Dermis microvascular lymphatic vessel endothelial cell (primary cell): ENCODE results near the gene ADGRL2. TPM values are rescaled to one million over a fixed set of nuclear protein-coding genes. Genes with fewer than 3 reads are reported as not detected.

Experiments used
- DNase-seq, 2 donors: peaks; one replicate each; pipeline versions ENCODE4 v3.0.0 to v3.0.0-alpha.2; 2010; ENCODE audit warnings: low read depth in 2 of 2
- total RNA-seq: library from RNA; depleted of rRNA; stranded (reverse); fragments of >200 nt; gene quantifications from 2 replicates; pipeline ENCODE4 v1.2.1, GENCODE V29; 2014

ADGRL2 gene
- total RNA-seq, 1 donor from 2014 or later, result 20.9 TPM

DNA sequence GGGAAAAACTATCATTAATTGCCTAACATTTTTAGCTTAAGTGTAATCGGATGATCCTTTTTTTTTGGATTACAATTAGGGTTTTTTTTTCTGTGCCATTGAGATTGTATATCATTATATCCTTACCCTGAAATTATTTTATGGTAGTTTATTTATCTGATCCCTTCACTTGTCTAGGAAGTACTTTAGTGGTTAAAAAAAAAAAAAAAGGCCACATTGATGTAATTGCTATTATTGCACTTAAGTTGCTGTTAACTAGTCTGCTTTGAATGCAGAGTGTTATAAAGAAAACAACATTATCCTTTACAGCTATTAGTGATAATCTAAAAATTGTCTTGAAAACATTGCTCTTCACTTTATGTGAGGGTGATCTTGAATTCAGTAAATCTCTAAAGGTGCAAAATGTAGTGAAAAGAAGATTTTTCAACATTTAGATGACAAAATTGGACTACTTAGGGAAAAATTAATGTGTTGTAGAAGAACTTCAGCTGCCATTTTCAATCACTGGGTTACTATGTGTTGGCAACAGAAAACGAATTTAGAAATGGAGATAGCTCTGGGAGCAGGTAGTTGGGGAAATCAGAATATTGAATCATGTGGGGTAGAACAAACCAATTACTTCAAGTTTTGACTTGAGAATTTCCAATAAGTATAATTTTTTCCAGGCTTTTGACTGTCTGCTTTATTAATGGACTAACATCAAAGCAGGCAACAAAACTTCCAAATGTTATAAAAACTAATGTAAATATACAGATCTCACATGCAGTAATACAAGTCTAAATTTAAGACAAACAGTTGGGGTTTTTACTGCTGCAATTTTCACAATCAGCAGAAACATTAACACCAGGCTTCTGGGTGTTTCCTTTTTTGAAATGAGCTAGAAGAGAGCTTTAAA, 5.0 kb downstream of the ADGRL2 start:
- DNase-seq, result no peak

- no peak for DNase-seq
Observed at GRCh38 chr1:81806432-81806770, 5.7 kb downstream of the ADGRL2 start.

GRCh38 chr1:81808760-81809159, 8.0 kb downstream of the ADGRL2 start:
- DNase-seq, result peak in 1 of 2 donors; percentile 36

DNA sequence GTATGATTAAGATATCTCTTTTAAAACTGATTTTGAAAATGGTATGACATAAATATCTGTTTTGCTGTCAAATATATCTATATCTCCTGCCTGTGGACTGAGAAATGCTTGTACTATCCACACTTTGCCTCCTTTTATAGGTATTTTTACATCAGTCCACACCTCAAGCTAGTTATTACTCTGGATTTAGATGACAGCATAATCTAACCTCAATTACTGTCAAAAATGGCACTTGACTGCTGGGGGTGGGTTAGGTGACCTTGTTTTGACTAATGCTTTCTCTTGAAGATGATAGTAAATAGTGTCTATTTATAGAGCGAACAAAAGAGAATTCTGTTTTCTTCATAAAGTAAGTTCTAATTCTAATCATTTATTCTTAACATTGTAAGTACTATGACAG, 9.1 kb downstream of the ADGRL2 start:
- DNase-seq, result no peak

GRCh38 chr1:81811757-81812371, 11.1 kb downstream of the ADGRL2 start:
- DNase-seq, result peak in 1 of 2 donors; percentile 23

- peak in 1 of 2 donors; percentile 5 for DNase-seq
Observed at GRCh38 chr1:81812712-81813111, 12.0 kb downstream of the ADGRL2 start.

DNA sequence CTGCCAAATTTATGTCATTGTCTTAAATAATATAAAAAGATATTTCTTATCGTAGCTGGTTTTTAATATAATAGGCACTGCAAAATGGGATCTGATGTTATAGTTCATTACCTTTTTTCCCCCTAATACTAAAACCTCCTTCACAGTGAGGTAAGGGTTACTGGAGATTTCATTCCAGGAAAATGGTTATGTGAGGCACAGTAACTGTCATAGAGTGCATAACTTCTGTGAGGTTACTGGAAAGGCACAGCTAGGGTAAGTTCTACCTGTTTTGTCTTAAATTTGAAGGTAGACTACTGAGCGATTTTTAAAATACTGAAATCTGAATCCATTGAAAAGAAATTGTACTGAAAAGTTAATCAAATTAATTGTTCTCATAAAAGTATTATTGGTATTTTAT, 13.0 kb downstream of the ADGRL2 start:
- DNase-seq, result no peak

- DNase-seq, result no peak
Observed at GRCh38 chr1:81819613-81820012, 18.9 kb downstream of the ADGRL2 start.

DNA sequence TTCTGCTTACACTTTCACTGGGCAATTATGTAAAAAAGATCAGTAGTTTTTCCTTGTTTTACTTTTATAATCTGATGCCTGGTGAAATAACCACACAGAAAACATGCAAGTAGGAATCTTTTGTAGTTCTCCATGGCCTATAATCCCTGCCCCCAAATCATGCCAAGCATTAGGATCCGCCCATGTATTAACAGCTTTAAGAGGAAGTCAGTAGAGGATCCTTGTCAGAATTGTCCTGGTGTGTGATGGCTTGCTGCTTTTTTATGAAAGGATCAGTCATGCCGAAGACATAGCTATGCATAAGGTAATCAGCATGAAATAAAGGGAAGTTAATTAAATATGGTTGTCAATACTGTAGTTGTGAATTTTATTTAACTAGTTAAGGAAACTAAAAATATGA, 20.0 kb downstream of the ADGRL2 start:
- DNase-seq, result no peak

DNA sequence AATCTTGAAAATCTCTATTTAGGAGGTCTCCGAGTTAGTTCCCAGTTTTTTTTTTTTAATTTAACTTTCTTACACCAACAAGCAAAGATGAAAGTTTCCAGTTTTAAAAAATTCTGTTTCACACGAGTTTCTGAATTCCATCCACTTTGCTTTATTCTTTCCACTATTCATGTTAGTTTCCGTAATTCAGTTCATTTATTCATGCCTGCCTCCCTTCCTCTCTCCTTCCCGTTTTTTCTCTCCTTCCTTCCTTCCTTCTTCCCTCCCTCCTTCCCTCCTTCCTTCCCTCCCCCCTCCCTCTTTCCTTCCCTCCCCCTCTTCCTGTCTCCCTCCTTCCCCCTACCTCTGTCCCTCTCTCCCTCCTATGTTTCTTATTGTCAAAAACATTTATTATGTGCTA, 22.3 kb downstream of the ADGRL2 start:
- DNase-seq, result no peak

- no peak for DNase-seq
Observed at GRCh38 chr1:81824759-81825158, 24.0 kb downstream of the ADGRL2 start.

DNA sequence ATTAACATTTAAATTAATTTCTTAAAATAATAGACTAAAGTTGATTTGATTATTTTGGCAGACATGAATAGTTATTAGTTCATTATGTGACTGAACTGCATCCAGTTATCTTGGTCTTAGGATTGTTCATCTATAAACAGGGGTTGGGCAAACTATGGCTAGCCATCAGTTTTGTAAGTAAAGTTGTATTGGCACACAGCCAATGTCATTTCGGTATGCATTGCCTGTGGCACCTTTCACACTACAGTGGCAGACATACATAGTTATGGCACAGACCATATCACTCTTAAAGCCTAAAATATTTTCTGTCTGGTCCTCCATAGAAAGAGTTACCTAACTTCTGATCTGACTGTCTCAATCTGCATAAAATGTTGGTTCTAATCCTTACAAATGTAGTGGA, 27.2 kb downstream of the ADGRL2 start:
- no peak for DNase-seq

- DNase-seq, result no peak
Observed at GRCh38 chr1:81832573-81832972, 31.8 kb downstream of the ADGRL2 start.

DNA sequence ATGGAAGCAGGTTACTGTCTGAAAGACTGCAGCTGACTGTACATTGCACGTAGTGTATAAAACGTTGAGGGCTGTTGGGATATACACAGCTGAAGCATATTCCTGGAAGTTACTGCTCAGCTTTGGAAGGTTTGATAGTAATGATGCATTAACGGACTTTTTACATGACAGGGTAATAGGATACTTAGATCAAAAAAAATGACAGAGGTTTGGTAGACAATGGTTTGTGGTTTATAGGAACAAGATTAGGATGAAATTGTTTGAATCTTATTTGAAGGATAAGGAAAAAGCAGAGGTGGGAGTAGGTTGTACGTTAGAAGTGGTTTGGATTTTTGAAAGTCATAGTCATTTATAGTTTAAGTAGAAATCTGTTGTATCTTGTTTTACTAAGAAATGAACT, 33.0 kb downstream of the ADGRL2 start:
- DNase-seq, result no peak

DNA sequence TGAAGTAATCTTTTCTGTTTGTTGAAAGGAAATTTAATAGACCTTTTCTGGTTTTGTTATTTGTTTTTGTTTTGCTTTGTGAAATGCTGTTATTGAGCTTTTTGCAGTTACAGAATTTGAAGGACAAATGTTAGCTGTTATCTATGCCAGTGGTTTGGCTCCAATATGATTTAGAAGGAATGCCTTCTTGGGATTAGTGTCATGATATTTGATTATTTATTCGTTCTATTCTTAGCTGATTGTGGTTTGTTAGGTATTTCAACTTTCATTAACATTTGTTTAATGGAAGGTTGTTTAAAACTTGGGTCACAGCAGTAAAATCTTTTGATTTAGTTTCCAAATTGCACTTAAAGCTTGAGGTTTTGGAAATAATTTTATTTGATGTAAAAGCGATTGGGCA, 33.5 kb downstream of the ADGRL2 start:
- no peak for DNase-seq

DNA sequence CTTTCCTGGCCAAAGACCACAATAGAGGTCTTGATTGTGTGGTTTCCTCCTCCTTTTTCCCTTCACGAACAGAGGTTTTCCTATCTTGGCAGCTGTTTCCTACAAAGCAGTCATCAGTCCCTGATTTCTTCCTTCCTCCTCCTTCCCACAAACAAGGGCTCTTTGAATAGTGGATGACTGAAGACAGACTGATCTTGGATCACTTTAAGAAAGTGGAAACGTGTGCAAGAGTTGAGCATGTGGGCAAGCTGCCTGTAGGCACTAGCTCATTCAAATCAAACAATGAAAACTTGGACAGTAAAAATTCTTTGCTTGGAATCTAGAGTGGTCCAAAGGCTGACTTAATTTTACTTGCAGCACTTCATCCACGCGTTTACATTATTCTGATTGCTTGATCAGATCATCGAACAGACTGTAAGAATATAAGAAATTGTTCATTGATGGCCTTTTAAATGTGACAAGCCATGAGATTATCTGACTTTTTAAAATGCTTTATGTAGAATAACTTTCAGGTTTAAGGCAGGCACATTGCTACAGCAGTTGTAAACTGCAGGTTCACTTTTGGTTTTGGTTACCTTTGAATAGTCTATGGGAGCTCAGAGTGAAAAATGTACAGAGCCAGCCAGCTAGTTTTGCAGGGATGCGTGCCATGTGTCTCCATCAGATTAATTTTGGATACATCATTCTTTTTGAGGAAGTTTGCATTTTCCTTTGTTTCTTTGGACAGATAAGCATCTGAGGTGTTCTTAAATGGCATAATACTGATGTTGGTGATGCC, 34.4 kb downstream of the ADGRL2 start:
- peak in 1 of 2 donors; percentile 89 for DNase-seq

- peak in 1 of 2 donors; percentile 12 for DNase-seq
Observed at GRCh38 chr1:81836007-81836626, 35.4 kb downstream of the ADGRL2 start.

DNA sequence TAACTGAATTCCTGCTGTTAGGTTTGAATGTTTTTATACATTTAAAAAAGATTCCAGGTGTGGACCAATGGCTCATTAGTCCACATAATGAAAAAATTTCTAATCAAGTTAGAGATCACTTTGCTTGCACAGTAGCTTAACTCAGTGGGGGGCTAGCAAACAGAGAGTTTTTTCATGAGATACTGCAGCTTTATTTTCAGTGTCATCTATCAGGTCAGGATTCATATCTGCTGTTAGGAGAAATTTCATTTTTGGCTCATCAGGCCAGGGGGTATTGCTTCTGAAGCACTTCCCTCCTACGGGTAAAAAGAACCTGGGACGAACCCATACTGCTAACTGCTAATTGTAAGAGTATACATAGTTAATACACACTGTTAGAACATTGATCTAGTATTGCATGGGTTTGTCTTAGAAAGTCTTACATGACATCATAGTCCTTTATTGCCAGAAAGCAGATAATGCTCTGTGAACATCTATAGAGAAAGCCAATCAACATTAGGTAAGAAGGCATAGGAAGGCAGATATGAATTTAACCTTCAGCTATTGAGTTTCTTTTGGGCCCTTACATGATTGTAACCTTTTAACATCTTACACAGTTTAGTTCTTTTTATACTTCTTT, 38.0 kb downstream of the ADGRL2 start:
- no peak for DNase-seq

- DNase-seq, result no peak
Observed at GRCh38 chr1:81840805-81841204, 40.1 kb downstream of the ADGRL2 start.

- no peak for DNase-seq
Observed at GRCh38 chr1:81841795-81842194, 41.1 kb downstream of the ADGRL2 start.

- DNase-seq, result no peak
Observed at GRCh38 chr1:81844477-81844876, 43.7 kb downstream of the ADGRL2 start.
